Astrocyte (in vitro differentiated cells and primary cell): ENCODE results near the gene MIDN. TPM values are rescaled to one million over a fixed set of nuclear protein-coding genes. Genes with fewer than 3 reads are reported as not detected.
"Not testable (repeated sequence)": the region's sequence is repeated elsewhere in the genome, so short reads cannot be mapped to it uniquely, and the experiment has no call there.

ENCODE experiments used
- DNase-seq: peaks from one replicate; pipeline ENCODE4 v3.0.0-alpha.2; 2010; ENCODE audit warnings: low read depth
- FAIRE-seq: peaks from 2 replicates; lab custom pipeline; 2011; peaks lifted over from hg19 to GRCh38; lab: Jason Lieb, UNC
- H2AFZ ChIP-seq: 2 replicates; pipeline ENCODE4 v1.6.0; 2012; ENCODE audit warnings: low read depth, low read length, inconsistent platforms
- H3K27ac ChIP-seq: 2 replicates; pipeline ENCODE4 v1.5.1; 2011; ENCODE audit warnings: low read depth, low read length, inconsistent platforms
- H3K27me3 ChIP-seq: 2 replicates; pipeline ENCODE4 v1.6.0; 2011; ENCODE audit warnings: low read length, inconsistent platforms; ENCODE audit not compliant: insufficient read depth
- H3K36me3 ChIP-seq: 2 replicates; pipeline ENCODE4 v1.5.1; 2011; ENCODE audit warnings: low read length, inconsistent platforms; ENCODE audit not compliant: insufficient read depth
- H3K4me1 ChIP-seq: 2 replicates; pipeline ENCODE4 v1.5.1; 2011; ENCODE audit warnings: low read length, inconsistent platforms; ENCODE audit not compliant: insufficient read depth
- H3K4me2 ChIP-seq: 2 replicates; pipeline ENCODE4 v1.6.0; 2012; ENCODE audit warnings: low read length, inconsistent platforms
- H3K4me3 ChIP-seq: 2 replicates; pipeline ENCODE4 v1.5.1; 2011; ENCODE audit warnings: low read depth, mild to moderate bottlenecking, low read length, inconsistent platforms; ENCODE audit not compliant: insufficient read depth
- H3K79me2 ChIP-seq: 2 replicates; pipeline ENCODE4 v1.6.0; 2012; ENCODE audit warnings: mild to moderate bottlenecking, low read length, inconsistent platforms; ENCODE audit not compliant: insufficient read depth
- H3K9ac ChIP-seq: 2 replicates; pipeline ENCODE4 v1.6.0; 2012; ENCODE audit warnings: mild to moderate bottlenecking, low read length, inconsistent platforms
- H3K9me3 ChIP-seq: 2 replicates; pipeline ENCODE4 v1.5.1; 2012; ENCODE audit warnings: low read depth, mild to moderate bottlenecking, low read length, inconsistent platforms; ENCODE audit not compliant: insufficient read depth
- H4K20me1 ChIP-seq: 2 replicates; pipeline ENCODE4 v1.6.0; 2012; ENCODE audit warnings: low read length, inconsistent platforms; ENCODE audit not compliant: insufficient read depth
- H3K27ac Mint-ChIP-seq: one replicate; pipeline ENCODE4 v1.8.0; 2021; ENCODE audit warnings: mild to moderate bottlenecking, mixed read lengths; ENCODE audit not compliant: unreplicated experiment
- H3K27me3 Mint-ChIP-seq: one replicate; pipeline ENCODE4 v1.8.0; 2021; ENCODE audit warnings: low read depth, mixed read lengths; ENCODE audit not compliant: unreplicated experiment
- H3K36me3 Mint-ChIP-seq: one replicate; pipeline ENCODE4 v1.8.0; 2021; ENCODE audit warnings: low read depth, mixed read lengths; ENCODE audit not compliant: unreplicated experiment
- H3K4me1 Mint-ChIP-seq: one replicate; pipeline ENCODE4 v1.8.0; 2021; ENCODE audit warnings: low read depth, mixed read lengths; ENCODE audit not compliant: unreplicated experiment
- H3K4me3 Mint-ChIP-seq: one replicate; pipeline ENCODE4 v1.8.0; 2021; ENCODE audit warnings: mild to moderate bottlenecking, moderate library complexity, mixed read lengths; ENCODE audit not compliant: unreplicated experiment
- H3K9me3 Mint-ChIP-seq: one replicate; pipeline ENCODE4 v1.8.0; 2021; ENCODE audit warnings: mild to moderate bottlenecking, mixed read lengths; ENCODE audit not compliant: unreplicated experiment
- EZH2 ChIP-seq: IDR thresholded peaks from 2 replicates; pipeline ENCODE4 v1.6.1; 2012; ENCODE audit warnings: mild to moderate bottlenecking, low read length, inconsistent platforms; ENCODE audit not compliant: insufficient read depth
- total RNA-seq: library from RNA; stranded (reverse); gene quantifications from 2 replicates; pipeline ENCODE4 v1.2.1, GENCODE V29; 2021
- TF ChIP-seq, protein P1 (sequence below): IDR thresholded peaks from 2 replicates; pipeline ENCODE4 v1.5.1; 2011; ENCODE audit warnings: low read depth, mild to moderate bottlenecking, inconsistent platforms, low read length, moderate library complexity; ENCODE audit not compliant: insufficient read depth

MIDN gene
- total RNA-seq, 1 donor from 2014 or later = 141 TPM

DNA sequence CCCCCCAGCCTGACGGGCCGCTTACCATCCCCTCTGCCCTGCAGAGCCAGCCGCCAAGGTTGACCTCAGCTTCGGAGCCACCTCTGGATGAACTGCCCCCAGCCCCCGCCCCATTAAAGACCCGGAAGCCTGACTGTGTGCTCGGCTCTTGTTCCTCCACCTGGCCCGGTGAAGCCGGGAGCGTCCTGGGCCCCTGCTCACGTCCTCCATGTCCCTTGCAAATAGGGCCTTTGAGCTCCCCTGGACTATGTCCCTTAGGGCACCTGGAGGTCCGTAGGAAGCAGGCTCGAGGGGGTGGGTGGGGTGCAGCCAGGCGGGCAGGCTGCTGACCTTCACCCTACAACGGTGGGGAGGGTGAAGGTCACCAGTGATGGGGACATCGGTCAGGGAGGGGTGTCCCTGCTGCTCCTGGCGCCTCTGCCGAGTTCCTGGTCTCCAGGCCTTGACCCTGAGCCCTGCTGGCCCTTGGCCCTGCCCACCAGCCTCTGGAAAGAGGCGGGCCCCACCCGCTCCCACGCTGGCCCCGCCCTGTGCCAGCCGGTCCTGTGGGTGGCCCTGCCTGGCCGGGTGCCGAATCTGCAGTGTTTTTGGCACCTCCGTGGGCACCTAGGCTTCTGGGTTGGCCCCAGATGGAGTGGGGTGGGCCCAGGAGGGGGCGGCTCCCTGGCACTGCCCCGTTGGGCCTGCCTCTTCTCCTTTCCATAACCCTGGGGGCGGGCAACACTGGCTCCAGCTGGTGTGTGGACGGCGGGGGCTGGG is 3.5 kb upstream of the MIDN start:
- no peak for TF ChIP-seq EZH2
- TF ChIP-seq, protein P1, sequence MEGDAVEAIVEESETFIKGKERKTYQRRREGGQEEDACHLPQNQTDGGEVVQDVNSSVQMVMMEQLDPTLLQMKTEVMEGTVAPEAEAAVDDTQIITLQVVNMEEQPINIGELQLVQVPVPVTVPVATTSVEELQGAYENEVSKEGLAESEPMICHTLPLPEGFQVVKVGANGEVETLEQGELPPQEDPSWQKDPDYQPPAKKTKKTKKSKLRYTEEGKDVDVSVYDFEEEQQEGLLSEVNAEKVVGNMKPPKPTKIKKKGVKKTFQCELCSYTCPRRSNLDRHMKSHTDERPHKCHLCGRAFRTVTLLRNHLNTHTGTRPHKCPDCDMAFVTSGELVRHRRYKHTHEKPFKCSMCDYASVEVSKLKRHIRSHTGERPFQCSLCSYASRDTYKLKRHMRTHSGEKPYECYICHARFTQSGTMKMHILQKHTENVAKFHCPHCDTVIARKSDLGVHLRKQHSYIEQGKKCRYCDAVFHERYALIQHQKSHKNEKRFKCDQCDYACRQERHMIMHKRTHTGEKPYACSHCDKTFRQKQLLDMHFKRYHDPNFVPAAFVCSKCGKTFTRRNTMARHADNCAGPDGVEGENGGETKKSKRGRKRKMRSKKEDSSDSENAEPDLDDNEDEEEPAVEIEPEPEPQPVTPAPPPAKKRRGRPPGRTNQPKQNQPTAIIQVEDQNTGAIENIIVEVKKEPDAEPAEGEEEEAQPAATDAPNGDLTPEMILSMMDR = no peak
- H3K4me1 Mint-ChIP-seq = peaks cover 4% of the 10 kb centered on the region
- H2AFZ ChIP-seq = no peak overlapping the region
- no peak overlapping the region for H3K27ac Mint-ChIP-seq
- H3K36me3 Mint-ChIP-seq = no peaks in the 10 kb centered on the region
- FAIRE-seq (no peak), DNase-seq (no peak)
- no peak overlapping the region for H3K4me3 ChIP-seq
- peak overlapping the region; percentile 49 for H3K9ac ChIP-seq
- H3K4me3 Mint-ChIP-seq = no peak overlapping the region
- no peaks in the 10 kb centered on the region for H3K9me3 ChIP-seq
- no peaks in the 10 kb centered on the region for H3K9me3 Mint-ChIP-seq
- peaks cover 42% of the 10 kb centered on the region for H3K79me2 ChIP-seq
- no peaks in the 10 kb centered on the region for H3K36me3 ChIP-seq
- H4K20me1 ChIP-seq = peaks cover 27% of the 10 kb centered on the region
- H3K27me3 ChIP-seq = no peaks in the 10 kb centered on the region
- H3K4me2 ChIP-seq = peak overlapping the region; percentile 98
- no peaks in the 10 kb centered on the region for H3K27me3 Mint-ChIP-seq
- H3K27ac ChIP-seq = no peak overlapping the region
- peaks cover 42% of the 10 kb centered on the region for H3K4me1 ChIP-seq

- Mint-ChIP-seq H3K4me1 (peaks cover 4% of the 10 kb centered on the region), H3K4me3 (no peak overlapping the region), H3K27ac (no peak overlapping the region), H3K27me3 (no peaks in the 10 kb centered on the region), H3K9me3 (no peaks in the 10 kb centered on the region), H3K36me3 (no peaks in the 10 kb centered on the region)
- H3K9me3 ChIP-seq = no peaks in the 10 kb centered on the region
- H4K20me1 ChIP-seq = peaks cover 27% of the 10 kb centered on the region
- DNase-seq = no peak
- H3K4me1 ChIP-seq = peaks cover 40% of the 10 kb centered on the region
- no peak overlapping the region for H3K27ac ChIP-seq
- no peak overlapping the region for H3K9ac ChIP-seq
- no peaks in the 10 kb centered on the region for H3K36me3 ChIP-seq
- no peak for TF ChIP-seq EZH2
- TF ChIP-seq, protein P1 = no peak
- no peak for FAIRE-seq
- no peak overlapping the region for H3K4me3 ChIP-seq
- H3K4me2 ChIP-seq = no peak overlapping the region
- no peak overlapping the region for H2AFZ ChIP-seq
- no peaks in the 10 kb centered on the region for H3K27me3 ChIP-seq
- peaks cover 50% of the 10 kb centered on the region for H3K79me2 ChIP-seq
Observed at GRCh38 chr19:1245494-1246264, 2.7 kb upstream of the MIDN start.

- not testable (repeated sequence) for H3K9me3 Mint-ChIP-seq, H3K27ac ChIP-seq, H3K36me3 Mint-ChIP-seq, H3K4me2 ChIP-seq, H3K27me3 ChIP-seq, H2AFZ ChIP-seq, H3K36me3 ChIP-seq, FAIRE-seq, H3K9me3 ChIP-seq, H3K4me1 Mint-ChIP-seq, H3K9ac ChIP-seq, DNase-seq, H3K4me3 ChIP-seq, H3K27me3 Mint-ChIP-seq
- Mint-ChIP-seq H3K27ac (peak overlapping the region; percentile 53), H3K4me3 (peak overlapping the region; percentile 50)
- peaks cover 33% of the 10 kb centered on the region for H3K4me1 ChIP-seq
- peaks cover 34% of the 10 kb centered on the region for H4K20me1 ChIP-seq
- H3K79me2 ChIP-seq = peaks cover 58% of the 10 kb centered on the region
Observed at GRCh38 chr19:1246265-1247087, 1.9 kb upstream of the MIDN start.
